Nephron progenitor cell (in vitro differentiated cells): ENCODE data around the gene UMAD1.

ENCODE experiments used
- DNase-seq: peaks from one replicate; pipeline ENCODE4 v3.0.0; 2021
- H3K27ac Mint-ChIP-seq: 2 replicates; pipeline ENCODE4 v1.8.0; 2021; ENCODE audit warnings: mild to moderate bottlenecking, moderate library complexity, mixed read lengths
- H3K27me3 Mint-ChIP-seq: 2 replicates; pipeline ENCODE4 v1.8.0; 2021; ENCODE audit warnings: mild to moderate bottlenecking, low read depth, mixed read lengths; ENCODE audit not compliant: poor library complexity
- H3K36me3 Mint-ChIP-seq: 2 replicates; pipeline ENCODE4 v1.8.0; 2021; ENCODE audit warnings: low read depth, mixed read lengths
- H3K4me1 Mint-ChIP-seq: 2 replicates; pipeline ENCODE4 v1.8.0; 2021; ENCODE audit warnings: mixed read lengths
- H3K4me3 Mint-ChIP-seq: 2 replicates; pipeline ENCODE4 v1.8.0; 2021; ENCODE audit warnings: mild to moderate bottlenecking, moderate library complexity, mixed read lengths
- H3K9me3 Mint-ChIP-seq: 2 replicates; pipeline ENCODE4 v1.8.0; 2021; ENCODE audit warnings: mild to moderate bottlenecking, moderate library complexity, mixed read lengths
- TF ChIP-seq, protein P1 (sequence below): fragments of 200-600 bp; sonication (generic); IDR thresholded peaks from 2 replicates; pipeline ENCODE4 v1.5.0; 2021; ENCODE audit warnings: antibody characterized with exemption

Gene UMAD1

DNA sequence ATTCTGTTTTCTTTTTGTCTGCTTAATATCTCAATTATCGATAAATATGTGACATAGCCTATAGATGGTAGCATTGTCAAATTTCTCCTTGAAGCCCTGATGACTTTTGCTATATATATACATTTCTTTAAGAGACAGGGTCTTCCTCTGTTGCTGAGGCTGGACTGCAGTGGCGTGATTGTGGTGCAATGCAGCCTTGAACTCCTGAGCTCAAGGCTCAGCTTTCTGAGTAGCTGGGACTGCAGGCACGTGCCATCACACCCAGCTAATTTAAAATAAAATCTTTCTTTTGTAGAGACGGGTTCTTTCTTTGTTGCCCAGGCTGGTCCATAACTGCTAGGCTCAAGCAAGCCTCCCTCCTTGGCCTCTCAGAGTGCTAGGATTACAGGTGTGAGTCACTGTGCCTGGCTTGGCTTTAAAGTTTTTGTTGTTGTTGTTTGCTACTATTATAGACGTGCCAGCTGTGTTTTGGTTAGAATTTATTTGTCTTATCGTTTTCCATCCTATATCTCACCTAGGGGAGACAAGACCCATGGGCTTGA, 7.0 kb downstream of the UMAD1 start:
- TF ChIP-seq, protein P1, sequence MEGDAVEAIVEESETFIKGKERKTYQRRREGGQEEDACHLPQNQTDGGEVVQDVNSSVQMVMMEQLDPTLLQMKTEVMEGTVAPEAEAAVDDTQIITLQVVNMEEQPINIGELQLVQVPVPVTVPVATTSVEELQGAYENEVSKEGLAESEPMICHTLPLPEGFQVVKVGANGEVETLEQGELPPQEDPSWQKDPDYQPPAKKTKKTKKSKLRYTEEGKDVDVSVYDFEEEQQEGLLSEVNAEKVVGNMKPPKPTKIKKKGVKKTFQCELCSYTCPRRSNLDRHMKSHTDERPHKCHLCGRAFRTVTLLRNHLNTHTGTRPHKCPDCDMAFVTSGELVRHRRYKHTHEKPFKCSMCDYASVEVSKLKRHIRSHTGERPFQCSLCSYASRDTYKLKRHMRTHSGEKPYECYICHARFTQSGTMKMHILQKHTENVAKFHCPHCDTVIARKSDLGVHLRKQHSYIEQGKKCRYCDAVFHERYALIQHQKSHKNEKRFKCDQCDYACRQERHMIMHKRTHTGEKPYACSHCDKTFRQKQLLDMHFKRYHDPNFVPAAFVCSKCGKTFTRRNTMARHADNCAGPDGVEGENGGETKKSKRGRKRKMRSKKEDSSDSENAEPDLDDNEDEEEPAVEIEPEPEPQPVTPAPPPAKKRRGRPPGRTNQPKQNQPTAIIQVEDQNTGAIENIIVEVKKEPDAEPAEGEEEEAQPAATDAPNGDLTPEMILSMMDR: no peak
- no peak overlapping the region for H3K27ac Mint-ChIP-seq
- no peak overlapping the region for H3K4me3 Mint-ChIP-seq
- H3K9me3 Mint-ChIP-seq: peaks cover 19% of the 10 kb centered on the region
- H3K4me1 Mint-ChIP-seq: peaks cover 25% of the 10 kb centered on the region
- no peaks in the 10 kb centered on the region for H3K27me3 Mint-ChIP-seq
- peaks cover 39% of the 10 kb centered on the region for H3K36me3 Mint-ChIP-seq
- no peak for DNase-seq

- DNase-seq: no peak
- Mint-ChIP-seq H3K4me1 (peaks cover 28% of the 10 kb centered on the region), H3K27me3 (no peaks in the 10 kb centered on the region), H3K4me3 (no peak overlapping the region), H3K36me3 (peaks cover 14% of the 10 kb centered on the region), H3K9me3 (peaks cover 15% of the 10 kb centered on the region), H3K27ac (no peak overlapping the region)
- TF ChIP-seq, protein P1: no peak
These were observed 10.2 kb downstream of the UMAD1 start for GRCh38 chr7:7650682-7651206.

DNA sequence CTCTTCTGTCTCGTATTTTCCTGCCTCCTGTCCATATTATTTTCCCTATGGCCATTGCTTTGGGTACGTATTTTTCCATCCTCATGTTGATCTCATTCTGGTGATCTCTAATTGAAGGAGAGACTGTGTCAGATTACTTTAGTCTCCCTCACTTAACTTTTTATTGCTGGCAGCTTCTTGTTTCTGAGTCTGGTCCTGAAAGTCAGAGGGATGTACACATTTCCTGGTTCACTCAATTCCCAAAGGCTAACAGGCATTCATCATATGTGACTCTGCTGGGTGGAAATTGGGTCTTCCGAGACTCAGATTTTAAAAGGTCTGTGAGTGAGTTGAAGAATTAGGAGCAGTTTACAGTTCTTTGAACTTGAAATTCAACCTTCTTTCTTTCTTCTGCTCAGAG, 10.9 kb downstream of the UMAD1 start:
- Mint-ChIP-seq H3K27ac (peak overlapping the region; percentile 95), H3K36me3 (peaks cover 14% of the 10 kb centered on the region), H3K9me3 (peaks cover 15% of the 10 kb centered on the region), H3K4me3 (no peak overlapping the region), H3K27me3 (no peaks in the 10 kb centered on the region), H3K4me1 (peaks cover 28% of the 10 kb centered on the region)
- TF ChIP-seq, protein P1: no peak
- DNase-seq: no peak

- H3K27ac Mint-ChIP-seq: no peak overlapping the region
- TF ChIP-seq, protein P1: no peak
- H3K27me3 Mint-ChIP-seq: no peaks in the 10 kb centered on the region
- no peak for DNase-seq
- H3K4me1 Mint-ChIP-seq: peaks cover 28% of the 10 kb centered on the region
- H3K4me3 Mint-ChIP-seq: no peak overlapping the region
- peaks cover 22% of the 10 kb centered on the region for H3K9me3 Mint-ChIP-seq
- peaks cover 23% of the 10 kb centered on the region for H3K36me3 Mint-ChIP-seq
These were observed 12.4 kb downstream of the UMAD1 start for GRCh38 chr7:7652798-7653540.

- no peaks in the 10 kb centered on the region for H3K27me3 Mint-ChIP-seq
- TF ChIP-seq, protein P1: peak; percentile 58
These were observed 13.1 kb downstream of the UMAD1 start for GRCh38 chr7:7653593-7654187.

More at GRCh38 chr7:7653593-7654187, 13.1 kb downstream of the UMAD1 start:
- Mint-ChIP-seq H3K27ac (peak overlapping the region; percentile 12), H3K36me3 (peaks cover 31% of the 10 kb centered on the region), H3K4me1 (peaks cover 28% of the 10 kb centered on the region), H3K4me3 (no peak overlapping the region), H3K9me3 (peaks cover 29% of the 10 kb centered on the region)
- DNase-seq: peak; percentile 23
